Activated B cell treated with CpG ODN at 0.5 μM for 24 hours (primary cell): ENCODE data around the gene OR3A3. TPM values are rescaled to one million over a fixed set of nuclear protein-coding genes. Genes with fewer than 3 reads are reported as not detected.

ENCODE experiments used
- total RNA-seq: library from RNA; stranded (reverse); gene quantifications from 2 replicates; pipeline ENCODE4 v1.2.3, GENCODE V29; 2022

OR3A3 gene
- total RNA-seq, 1 donor from 2014 or later = not detected

Other genes with a start within 250 kb of the OR3A3 start
- not detected in 2 replicates for gene OR1A2, start 213.9 kb upstream of the OR3A3 start, total RNA-seq
- not detected in 2 replicates for gene OR1A1, start 203.7 kb upstream of the OR3A3 start, total RNA-seq
- 0.18 and 0.34 TPM in 2 replicates for gene OR3A1, start 113.0 kb upstream of the OR3A3 start, total RNA-seq
- gene OR3A2, start 25.1 kb upstream of the OR3A3 start, total RNA-seq = 0.64 and 2.2 TPM in 2 replicates
- gene OR1E1, start 13.0 kb upstream of the OR3A3 start, total RNA-seq = not detected in 2 replicates
- gene OR1E2, start 22.5 kb downstream of the OR3A3 start, total RNA-seq = not detected in 2 replicates
- gene SPATA22, start 60.4 kb downstream of the OR3A3 start, total RNA-seq = not detected in 2 replicates
- not detected in 2 replicates for gene ASPA, start 64.6 kb downstream of the OR3A3 start, total RNA-seq
- 6.6 and 10.2 TPM in 2 replicates for gene TRPV3, start 146.4 kb downstream of the OR3A3 start, total RNA-seq
- gene TRPV1, start 198.0 kb downstream of the OR3A3 start, total RNA-seq = 3.2 and 5.4 TPM in 2 replicates
- 8.1 and 9.5 TPM in 2 replicates for gene SHPK, start 224.9 kb downstream of the OR3A3 start, total RNA-seq
- 12.8 and 13.5 TPM in 2 replicates for gene CTNS, start 225.4 kb downstream of the OR3A3 start, total RNA-seq